K562 (cell line): ENCODE measurements around the gene SURF6. TPM values are rescaled to one million over a fixed set of nuclear protein-coding genes. Genes with fewer than 3 reads are reported as not detected.
A peak's percentile ranks its signal among the peaks of the same experiment; 100 is the strongest.

Experiments
- ATAC-seq: fragments of 200-7000 bp; cut with Tn5 transposase; 3 replicates; pipeline ENCODE4 v1.9.1; 2020; ENCODE audit warnings: moderate library complexity
- BruUV-seq: library from RNA; stranded (reverse); fragments of 400-500 nt; replicated peaks from 2 replicates; lab custom pipeline; 2021; lab: Mats Ljungman, UMichigan
- CTCF ChIA-PET: fragments of 300-600 bp; formaldehyde crosslinking; extraction: SDS; loops from one replicate; lab custom pipeline; 2021; ENCODE audit warnings: low intra/inter-chr PET ratio; lab: Yijun Ruan, JAX
- POLR2A ChIA-PET: fragments of 300-600, 350-650 bp; sonication (Branson Sonifier 250); formaldehyde crosslinking; extraction: SDS; loops from one replicate; lab custom pipeline; 2021; ENCODE audit warnings: antibody characterized with exemption, inconsistent platforms; lab: Yijun Ruan, JAX
- DNase-seq, 4 experiments: peaks; one replicate each; pipeline versions ENCODE4 v3.0.0 to v3.0.0-alpha.2; 2011 to 2018; ENCODE audit warnings: low spot score in 3 of 4, mixed read lengths in 3 of 4; ENCODE audit errors: extremely low read depth in 1 of 4
- FAIRE-seq: peaks from 2 replicates; lab custom pipeline; 2011; peaks lifted over from hg19 to GRCh38; lab: Jason Lieb, UNC
- H2AFZ ChIP-seq: 2 replicates; pipeline ENCODE4 v1.6.0; 2011; ENCODE audit warnings: low read depth, low read length, control low read depth, inconsistent platforms
- H3K27ac ChIP-seq: fragments of 200-600 bp; 3 replicates; pipeline ENCODE4 v1.8.0; 2011; ENCODE audit warnings: low read depth, mild to moderate bottlenecking, control low read depth, inconsistent platforms, low read length, moderate library complexity, mixed read lengths; ENCODE audit errors: extremely low read depth
- H3K27me3 ChIP-seq, 2 experiments: fragments of 300-600 bp in 1 of 2; 2 replicates in 1 of 2; 3 replicates in 1 of 2; pipeline versions ENCODE4 v1.6.0 to v1.8.0; 2011; ENCODE audit warnings: inconsistent platforms in 2 of 2, low read length in 2 of 2, mild to moderate bottlenecking in 1 of 2, mixed read lengths in 1 of 2, moderate library complexity in 1 of 2; ENCODE audit not compliant: control insufficient read depth in 2 of 2, insufficient read depth in 2 of 2
- H3K36me3 ChIP-seq: fragments of 300-600 bp; 3 replicates; pipeline ENCODE4 v1.8.0; 2011; ENCODE audit warnings: mild to moderate bottlenecking, low read length, inconsistent platforms; ENCODE audit not compliant: control insufficient read depth, insufficient read depth
- H3K4me1 ChIP-seq, 2 experiments: fragments of 200-600 bp in 1 of 2; replicated peaks in 1 of 2; 2 replicates in 1 of 2; 3 replicates in 1 of 2; pipeline versions ENCODE4 v1.5.1 to v1.8.0; 2011; ENCODE audit warnings: inconsistent platforms in 2 of 2, low read length in 2 of 2, mild to moderate bottlenecking in 1 of 2, mixed read lengths in 1 of 2, moderate library complexity in 1 of 2; ENCODE audit not compliant: control insufficient read depth in 2 of 2, insufficient read depth in 2 of 2
- H3K4me2 ChIP-seq: 2 replicates; pipeline ENCODE4 v1.6.1; 2011; ENCODE audit warnings: low read length, control low read depth, inconsistent platforms, mixed read lengths; ENCODE audit not compliant: insufficient read depth
- H3K4me3 ChIP-seq: fragments of 200-600 bp; sonication (generic), shearing (Covaris generic); 2 replicates; pipeline ENCODE4 v1.5.1; 2016; ENCODE audit warnings: control low read depth, inconsistent platforms
- H3K79me2 ChIP-seq: fragments of 200-600 bp; 3 replicates; pipeline ENCODE4 v1.8.0; 2011; ENCODE audit warnings: low read length, inconsistent platforms; ENCODE audit not compliant: control insufficient read depth, insufficient read depth
- H3K9ac ChIP-seq, 2 experiments: 2 replicates each; pipeline versions ENCODE4 v1.6.0 to v1.6.1; 2011; ENCODE audit warnings: low read depth in 2 of 2, low read length in 2 of 2, control low read depth in 1 of 2, inconsistent platforms in 1 of 2, mild to moderate bottlenecking in 1 of 2, mixed read lengths in 1 of 2; ENCODE audit not compliant: insufficient read depth in 1 of 2
- H3K9me1 ChIP-seq: one replicate; pipeline ENCODE4 v1.6.0; 2011; ENCODE audit warnings: inconsistent platforms, mild to moderate bottlenecking, low read length, moderate library complexity; ENCODE audit not compliant: control insufficient read depth, insufficient read depth
- H3K9me3 ChIP-seq: replicated peaks from 2 replicates; pipeline ENCODE4 v1.5.1; 2011; ENCODE audit warnings: low read depth, low read length, inconsistent platforms; ENCODE audit not compliant: control insufficient read depth, insufficient read depth
- H4K20me1 ChIP-seq: replicated peaks from 2 replicates; pipeline ENCODE4 v1.6.1; 2011; ENCODE audit warnings: low read length, inconsistent platforms, mixed read lengths; ENCODE audit not compliant: control insufficient read depth, insufficient read depth
- TOE1 ChIP-seq, 2 experiments: fragments of 450-650 bp in 1 of 2; sonication (generic) in 1 of 2; formaldehyde crosslinking in 1 of 2; IDR thresholded peaks; 2 replicates each; pipeline versions ENCODE4 v1.7.1 to v1.8.0; 2016 to 2022; ENCODE audit warnings: borderline replicate concordance in 2 of 2, mild to moderate bottlenecking in 2 of 2, antibody characterized with exemption in 1 of 2, inconsistent platforms in 1 of 2, low read depth in 1 of 2, missing genetic modification reagents in 1 of 2, moderate library complexity in 1 of 2
- WGBS: fragments of 100-300 bp; shearing (Covaris generic); methylation state at CpG from one replicate; pipeline ENCODE4 v1.1.6; 2016; ENCODE audit warnings: low coverage, mixed read lengths; ENCODE audit not compliant: insufficient coverage; ENCODE audit errors: missing lambda C conversion rate; 5-methylcytosine and 5-hydroxymethylcytosine counted together
- in situ Hi-C: fragments of 300-500 bp; cut with MboI; formaldehyde crosslinking; loops from 4 replicates; pipeline ENCODE4 v1.15.0; 2018; ENCODE audit warnings: inconsistent platforms, mixed read lengths
- intact Hi-C: fragments of 100-400 bp; cut with micrococcal nuclease; formaldehyde crosslinking; loops from 2 replicates; pipeline ENCODE4 v1.14.2; 2022
- polyA plus RNA-seq, 8 experiments: library from polyadenylated mRNA; depleted of rRNA in 4 of 8; stranded (reverse) in 5 of 8; unstranded in 3 of 8; fragments of >200 nt; fragmentation: Nextera tagmentation in 2 of 8; fragmentation: Illumina TruSeq in 1 of 8; extraction: Ambion mirVana in 2 of 8; extraction: Trizol in 1 of 8; gene quantifications; 2 replicates each; pipeline versions ENCODE4 v1.2.1 to v1.2.3, GENCODE V29; 2011 to 2014; ENCODE audit warnings: inconsistent platforms in 1 of 8, missing spikeins in 1 of 8
- total RNA-seq, 7 experiments: library from RNA; depleted of rRNA in 6 of 7; stranded (reverse); fragments of >200 nt in 6 of 7; fragmentation: Illumina TruSeq in 2 of 7; extraction: Trizol in 2 of 7; gene quantifications; 2 replicates each; pipeline versions ENCODE4 v1.2.1 to v1.2.3, GENCODE V29; 2011 to 2021; ENCODE audit warnings: low replicate concordance in 1 of 7
- TF ChIP-seq, protein P1 (sequence below): fragments of 450-650 bp; IDR thresholded peaks from 2 replicates; pipeline ENCODE4 v1.6.1; 2016; ENCODE audit warnings: mild to moderate bottlenecking, moderate library complexity
- TF ChIP-seq, protein P2 (sequence below), 2 experiments: IDR thresholded peaks; 2 replicates each; pipeline ENCODE4 v1.6.1; 2011; ENCODE audit warnings: borderline replicate concordance in 1 of 2, control low read depth in 1 of 2, low read depth in 1 of 2, low read length in 1 of 2, mild to moderate bottlenecking in 1 of 2, mixed read lengths in 1 of 2, moderate library complexity in 1 of 2; ENCODE audit not compliant: insufficient read depth in 1 of 2, insufficient read length in 1 of 2, poor library complexity in 1 of 2, severe bottlenecking in 1 of 2; ENCODE audit errors: extremely low read depth in 1 of 2
- TF ChIP-seq, protein P3 (sequence below): sonication (generic); formaldehyde crosslinking; IDR thresholded peaks from 2 replicates; pipeline ENCODE4 v1.9.0; 2022; ENCODE audit warnings: mild to moderate bottlenecking, missing genetic modification reagents

The SURF6 gene
- total and polyA plus RNA-seq, 9 of the 15 experiments (the other 6 are each of a cell fraction or from before 2014, with no cell fraction given): 1.4 to 68.3 (median 14.7) TPM

DNA sequence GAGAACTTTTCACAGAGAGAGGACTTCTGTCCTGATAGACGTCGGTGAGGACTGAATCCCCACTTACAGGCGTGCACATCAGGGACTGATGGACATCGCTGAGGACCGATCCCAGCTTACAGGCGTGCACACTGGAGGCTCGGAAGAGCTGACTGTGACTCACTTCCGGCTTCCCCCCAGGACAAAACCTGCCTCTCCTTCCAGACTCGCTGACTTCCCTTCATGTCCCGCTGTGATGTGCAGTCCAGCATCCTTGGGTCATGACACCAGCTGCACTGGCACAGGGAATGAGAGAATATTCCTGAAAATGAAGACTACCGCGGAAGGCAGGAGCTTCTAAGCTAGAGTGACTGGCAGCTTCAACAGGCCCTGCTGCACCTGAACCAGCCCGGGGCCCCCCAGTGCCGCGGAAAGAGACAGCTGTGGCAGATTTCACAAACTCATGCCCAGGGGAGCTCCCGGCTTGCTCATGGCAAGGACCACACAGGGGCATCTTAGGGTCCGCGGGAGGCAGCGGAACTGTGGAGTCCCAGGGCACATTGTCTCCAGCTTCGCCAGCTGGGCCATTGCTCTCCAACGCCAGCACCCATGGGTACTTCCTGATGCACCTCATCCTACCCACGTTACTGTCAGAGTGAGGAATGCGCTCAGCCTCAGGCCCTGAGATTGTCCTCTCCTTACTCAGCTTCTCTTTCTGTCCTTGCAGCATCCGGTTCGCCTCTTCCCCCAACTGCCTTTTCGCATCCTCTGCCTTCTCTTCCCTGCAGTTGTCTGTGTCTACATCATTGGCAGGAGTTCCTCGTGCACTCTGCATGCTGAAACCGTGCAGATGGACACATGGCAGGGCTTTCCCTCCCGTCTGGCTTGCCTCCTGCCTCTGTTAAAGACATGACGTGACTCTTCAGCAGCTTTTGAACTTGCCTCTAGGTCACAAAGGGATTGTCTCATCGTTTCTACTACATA lies 29.5 kb downstream of the SURF6 start:
- peak; percentile 53; the same call in 2 of the 3 replicates for ATAC-seq
- TF ChIP-seq, protein P1, sequence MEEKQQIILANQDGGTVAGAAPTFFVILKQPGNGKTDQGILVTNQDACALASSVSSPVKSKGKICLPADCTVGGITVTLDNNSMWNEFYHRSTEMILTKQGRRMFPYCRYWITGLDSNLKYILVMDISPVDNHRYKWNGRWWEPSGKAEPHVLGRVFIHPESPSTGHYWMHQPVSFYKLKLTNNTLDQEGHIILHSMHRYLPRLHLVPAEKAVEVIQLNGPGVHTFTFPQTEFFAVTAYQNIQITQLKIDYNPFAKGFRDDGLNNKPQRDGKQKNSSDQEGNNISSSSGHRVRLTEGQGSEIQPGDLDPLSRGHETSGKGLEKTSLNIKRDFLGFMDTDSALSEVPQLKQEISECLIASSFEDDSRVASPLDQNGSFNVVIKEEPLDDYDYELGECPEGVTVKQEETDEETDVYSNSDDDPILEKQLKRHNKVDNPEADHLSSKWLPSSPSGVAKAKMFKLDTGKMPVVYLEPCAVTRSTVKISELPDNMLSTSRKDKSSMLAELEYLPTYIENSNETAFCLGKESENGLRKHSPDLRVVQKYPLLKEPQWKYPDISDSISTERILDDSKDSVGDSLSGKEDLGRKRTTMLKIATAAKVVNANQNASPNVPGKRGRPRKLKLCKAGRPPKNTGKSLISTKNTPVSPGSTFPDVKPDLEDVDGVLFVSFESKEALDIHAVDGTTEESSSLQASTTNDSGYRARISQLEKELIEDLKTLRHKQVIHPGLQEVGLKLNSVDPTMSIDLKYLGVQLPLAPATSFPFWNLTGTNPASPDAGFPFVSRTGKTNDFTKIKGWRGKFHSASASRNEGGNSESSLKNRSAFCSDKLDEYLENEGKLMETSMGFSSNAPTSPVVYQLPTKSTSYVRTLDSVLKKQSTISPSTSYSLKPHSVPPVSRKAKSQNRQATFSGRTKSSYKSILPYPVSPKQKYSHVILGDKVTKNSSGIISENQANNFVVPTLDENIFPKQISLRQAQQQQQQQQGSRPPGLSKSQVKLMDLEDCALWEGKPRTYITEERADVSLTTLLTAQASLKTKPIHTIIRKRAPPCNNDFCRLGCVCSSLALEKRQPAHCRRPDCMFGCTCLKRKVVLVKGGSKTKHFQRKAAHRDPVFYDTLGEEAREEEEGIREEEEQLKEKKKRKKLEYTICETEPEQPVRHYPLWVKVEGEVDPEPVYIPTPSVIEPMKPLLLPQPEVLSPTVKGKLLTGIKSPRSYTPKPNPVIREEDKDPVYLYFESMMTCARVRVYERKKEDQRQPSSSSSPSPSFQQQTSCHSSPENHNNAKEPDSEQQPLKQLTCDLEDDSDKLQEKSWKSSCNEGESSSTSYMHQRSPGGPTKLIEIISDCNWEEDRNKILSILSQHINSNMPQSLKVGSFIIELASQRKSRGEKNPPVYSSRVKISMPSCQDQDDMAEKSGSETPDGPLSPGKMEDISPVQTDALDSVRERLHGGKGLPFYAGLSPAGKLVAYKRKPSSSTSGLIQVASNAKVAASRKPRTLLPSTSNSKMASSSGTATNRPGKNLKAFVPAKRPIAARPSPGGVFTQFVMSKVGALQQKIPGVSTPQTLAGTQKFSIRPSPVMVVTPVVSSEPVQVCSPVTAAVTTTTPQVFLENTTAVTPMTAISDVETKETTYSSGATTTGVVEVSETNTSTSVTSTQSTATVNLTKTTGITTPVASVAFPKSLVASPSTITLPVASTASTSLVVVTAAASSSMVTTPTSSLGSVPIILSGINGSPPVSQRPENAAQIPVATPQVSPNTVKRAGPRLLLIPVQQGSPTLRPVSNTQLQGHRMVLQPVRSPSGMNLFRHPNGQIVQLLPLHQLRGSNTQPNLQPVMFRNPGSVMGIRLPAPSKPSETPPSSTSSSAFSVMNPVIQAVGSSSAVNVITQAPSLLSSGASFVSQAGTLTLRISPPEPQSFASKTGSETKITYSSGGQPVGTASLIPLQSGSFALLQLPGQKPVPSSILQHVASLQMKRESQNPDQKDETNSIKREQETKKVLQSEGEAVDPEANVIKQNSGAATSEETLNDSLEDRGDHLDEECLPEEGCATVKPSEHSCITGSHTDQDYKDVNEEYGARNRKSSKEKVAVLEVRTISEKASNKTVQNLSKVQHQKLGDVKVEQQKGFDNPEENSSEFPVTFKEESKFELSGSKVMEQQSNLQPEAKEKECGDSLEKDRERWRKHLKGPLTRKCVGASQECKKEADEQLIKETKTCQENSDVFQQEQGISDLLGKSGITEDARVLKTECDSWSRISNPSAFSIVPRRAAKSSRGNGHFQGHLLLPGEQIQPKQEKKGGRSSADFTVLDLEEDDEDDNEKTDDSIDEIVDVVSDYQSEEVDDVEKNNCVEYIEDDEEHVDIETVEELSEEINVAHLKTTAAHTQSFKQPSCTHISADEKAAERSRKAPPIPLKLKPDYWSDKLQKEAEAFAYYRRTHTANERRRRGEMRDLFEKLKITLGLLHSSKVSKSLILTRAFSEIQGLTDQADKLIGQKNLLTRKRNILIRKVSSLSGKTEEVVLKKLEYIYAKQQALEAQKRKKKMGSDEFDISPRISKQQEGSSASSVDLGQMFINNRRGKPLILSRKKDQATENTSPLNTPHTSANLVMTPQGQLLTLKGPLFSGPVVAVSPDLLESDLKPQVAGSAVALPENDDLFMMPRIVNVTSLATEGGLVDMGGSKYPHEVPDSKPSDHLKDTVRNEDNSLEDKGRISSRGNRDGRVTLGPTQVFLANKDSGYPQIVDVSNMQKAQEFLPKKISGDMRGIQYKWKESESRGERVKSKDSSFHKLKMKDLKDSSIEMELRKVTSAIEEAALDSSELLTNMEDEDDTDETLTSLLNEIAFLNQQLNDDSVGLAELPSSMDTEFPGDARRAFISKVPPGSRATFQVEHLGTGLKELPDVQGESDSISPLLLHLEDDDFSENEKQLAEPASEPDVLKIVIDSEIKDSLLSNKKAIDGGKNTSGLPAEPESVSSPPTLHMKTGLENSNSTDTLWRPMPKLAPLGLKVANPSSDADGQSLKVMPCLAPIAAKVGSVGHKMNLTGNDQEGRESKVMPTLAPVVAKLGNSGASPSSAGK: peak; percentile 56
- no peak for TF ChIP-seq TOE1 (IDR thresholded peaks at IDR 0.05; ENCODE audit: borderline replicate concordance)
- no peak for TF ChIP-seq TOE1 (CRISPR knock-in tag; IDR thresholded peaks at IDR 0.05; ENCODE audit: borderline replicate concordance, low read depth)
- TF ChIP-seq, protein P2, sequence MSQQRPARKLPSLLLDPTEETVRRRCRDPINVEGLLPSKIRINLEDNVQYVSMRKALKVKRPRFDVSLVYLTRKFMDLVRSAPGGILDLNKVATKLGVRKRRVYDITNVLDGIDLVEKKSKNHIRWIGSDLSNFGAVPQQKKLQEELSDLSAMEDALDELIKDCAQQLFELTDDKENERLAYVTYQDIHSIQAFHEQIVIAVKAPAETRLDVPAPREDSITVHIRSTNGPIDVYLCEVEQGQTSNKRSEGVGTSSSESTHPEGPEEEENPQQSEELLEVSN (IDR thresholded peaks at IDR 0.05; ENCODE audit: borderline replicate concordance in 1 of 2, extremely low read depth in 1 of 2, insufficient read depth in 1 of 2, insufficient read length in 1 of 2, low read depth in 1 of 2, low read length in 1 of 2, poor library complexity in 1 of 2, severe bottlenecking in 1 of 2): peak in 1 of 2 experiments; percentile 76
- TF ChIP-seq, protein P3, sequence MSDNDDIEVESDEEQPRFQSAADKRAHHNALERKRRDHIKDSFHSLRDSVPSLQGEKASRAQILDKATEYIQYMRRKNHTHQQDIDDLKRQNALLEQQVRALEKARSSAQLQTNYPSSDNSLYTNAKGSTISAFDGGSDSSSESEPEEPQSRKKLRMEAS (CRISPR knock-in tag): 0 out of 2 replicates have a peak, but pooled peaks have one; percentile 16
- TF ChIP-seq, all 486 proteins: peak for 3
- Histone ChIP-seq H3K36me3 (no peaks in the 10 kb centered on the region), H3K27ac (no peak overlapping the region), H2AFZ (peak overlapping the region; percentile 76), H3K4me2 (0 out of 2 replicates have a peak overlapping the region, but pooled peaks have one; percentile 37), H3K4me3 (no peak overlapping the region), H3K9me1 (no peaks in the 10 kb centered on the region), H3K9ac (0 out of 4 replicates have a peak overlapping the region, but pooled peaks of 1 of the 2 experiments have one; percentile 26), H3K9me3 (peaks cover 4% of the 10 kb centered on the region), H4K20me1 (no peaks in the 10 kb centered on the region), H3K79me2 (no peaks in the 10 kb centered on the region), H3K4me1 (peaks cover 3 to 16% of the 10 kb centered on the region in 2 experiments; a peak in 3 of 5 replicates), H3K27me3 (peaks cover 0 to 7% of the 10 kb centered on the region in 2 experiments; a peak in 1 of 5 replicates)
- intact Hi-C loops (no loop called here), in situ Hi-C loops (no loop called here)
- 40% methylated on average over 30 of the region's 31 CpGs for WGBS
- FAIRE-seq (no peak), DNase-seq (peak in 2 of 4 experiments; percentile 24 to 28)
- ChIA-PET POLR2A (interaction anchor here (0.6 to 1.9 kb wide), 5 partner anchors 19 to 253 kb away, joined by 3 to 6 read pairs (median 3); partner anchors contain the start of gene ABO), CTCF (no interaction called here)
- BruUV-seq: no TSS peak
